Cardiac muscle cell (in vitro differentiated cells and primary cell): ENCODE data around the gene CMSS1. TPM values are rescaled to one million over a fixed set of nuclear protein-coding genes. Genes with fewer than 3 reads are reported as not detected.

Experiments
- DNase-seq, 2 donors: peaks; one replicate each; pipeline versions ENCODE4 v3.0.0 to v3.0.0-alpha.2; 2010 to 2017; ENCODE audit warnings: low read depth in 1 of 2, low spot score in 1 of 2
- H3K27ac ChIP-seq: fragments of 200-600 bp; sonication (generic); 2 replicates; pipeline ENCODE4 v1.5.1; 2016
- H3K27me3 ChIP-seq: fragments of 200-600 bp; sonication (generic); 2 replicates; pipeline ENCODE4 v1.6.0; 2016; ENCODE audit warnings: control low read depth
- H3K36me3 ChIP-seq: fragments of 200-600 bp; sonication (generic); 2 replicates; pipeline ENCODE4 v1.5.1; 2016; ENCODE audit warnings: control low read depth
- H3K4me1 ChIP-seq: fragments of 200-600 bp; sonication (generic); 2 replicates; pipeline ENCODE4 v1.8.1; 2017; ENCODE audit warnings: low read depth, mild to moderate bottlenecking, mixed run types
- H3K4me3 ChIP-seq: fragments of 200-600 bp; sonication (generic); 2 replicates; pipeline ENCODE4 v1.5.1; 2016; ENCODE audit warnings: mild to moderate bottlenecking
- H3K9me3 ChIP-seq: fragments of 200-600 bp; sonication (generic); 2 replicates; pipeline ENCODE4 v1.5.1; 2017; ENCODE audit warnings: low read depth, mild to moderate bottlenecking, control low read depth
- polyA plus RNA-seq: library from polyadenylated mRNA; unstranded; fragments of >200 nt; fragmentation: Nextera tagmentation; extraction: Ambion mirVana; gene quantifications from 2 replicates; pipeline ENCODE4 v1.2.1, GENCODE V29; 2016
- total RNA-seq: library from RNA; depleted of rRNA; stranded (reverse); fragments of >200 nt; gene quantifications from 2 replicates; pipeline ENCODE4 v1.2.3, GENCODE V29; 2016
- TF ChIP-seq, protein P1 (sequence below): IDR thresholded peaks from 2 replicates; pipeline ENCODE4 v1.5.1; 2012; ENCODE audit warnings: low read depth, mild to moderate bottlenecking, low read length

CMSS1 gene
- total and polyA plus RNA-seq, 2 experiments from 2014 or later: 13.1 to 32.9 TPM

DNA sequence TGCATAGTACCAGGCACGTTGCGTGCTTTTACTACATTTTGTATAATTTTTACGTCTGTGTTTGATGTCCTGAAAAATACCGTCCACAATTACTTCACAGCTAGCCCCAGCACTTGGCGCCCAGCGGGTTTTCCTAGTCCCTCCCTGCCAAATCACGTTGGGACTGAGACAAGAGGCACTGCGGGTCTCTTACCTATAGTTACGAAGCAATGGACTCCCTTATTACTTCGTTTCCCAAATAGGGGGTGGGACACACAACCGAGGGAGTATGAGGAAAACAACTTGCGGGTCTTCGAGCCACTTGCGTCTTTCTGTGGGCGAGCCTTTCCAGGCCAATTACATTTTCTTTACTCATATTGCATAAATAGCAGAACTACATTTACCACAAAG lies 620 bp upstream of the CMSS1 start:
- Histone ChIP-seq H3K27me3 (no peaks in the 10 kb centered on the region), H3K27ac (peak overlapping the region; percentile 88), H3K36me3 (no peaks in the 10 kb centered on the region), H3K9me3 (no peaks in the 10 kb centered on the region), H3K4me3 (peak overlapping the region; percentile 47), H3K4me1 (no peaks in the 10 kb centered on the region)
- TF ChIP-seq, protein P1, sequence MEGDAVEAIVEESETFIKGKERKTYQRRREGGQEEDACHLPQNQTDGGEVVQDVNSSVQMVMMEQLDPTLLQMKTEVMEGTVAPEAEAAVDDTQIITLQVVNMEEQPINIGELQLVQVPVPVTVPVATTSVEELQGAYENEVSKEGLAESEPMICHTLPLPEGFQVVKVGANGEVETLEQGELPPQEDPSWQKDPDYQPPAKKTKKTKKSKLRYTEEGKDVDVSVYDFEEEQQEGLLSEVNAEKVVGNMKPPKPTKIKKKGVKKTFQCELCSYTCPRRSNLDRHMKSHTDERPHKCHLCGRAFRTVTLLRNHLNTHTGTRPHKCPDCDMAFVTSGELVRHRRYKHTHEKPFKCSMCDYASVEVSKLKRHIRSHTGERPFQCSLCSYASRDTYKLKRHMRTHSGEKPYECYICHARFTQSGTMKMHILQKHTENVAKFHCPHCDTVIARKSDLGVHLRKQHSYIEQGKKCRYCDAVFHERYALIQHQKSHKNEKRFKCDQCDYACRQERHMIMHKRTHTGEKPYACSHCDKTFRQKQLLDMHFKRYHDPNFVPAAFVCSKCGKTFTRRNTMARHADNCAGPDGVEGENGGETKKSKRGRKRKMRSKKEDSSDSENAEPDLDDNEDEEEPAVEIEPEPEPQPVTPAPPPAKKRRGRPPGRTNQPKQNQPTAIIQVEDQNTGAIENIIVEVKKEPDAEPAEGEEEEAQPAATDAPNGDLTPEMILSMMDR: no peak
- no peak for DNase-seq

GRCh38 chr3:99818818-99819217 lies 1.2 kb downstream of the CMSS1 start:
- DNase-seq: no peak
- TF ChIP-seq, protein P1: no peak
- H3K27me3 ChIP-seq: no peaks in the 10 kb centered on the region
- H3K9me3 ChIP-seq: no peaks in the 10 kb centered on the region
- no peaks in the 10 kb centered on the region for H3K4me1 ChIP-seq
- H3K36me3 ChIP-seq: no peaks in the 10 kb centered on the region
- peak overlapping the region; percentile 47 for H3K4me3 ChIP-seq
- no peak overlapping the region for H3K27ac ChIP-seq

- no peaks in the 10 kb centered on the region for H3K27me3 ChIP-seq
- H3K36me3 ChIP-seq: no peaks in the 10 kb centered on the region
- TF ChIP-seq, protein P1: no peak
- no peaks in the 10 kb centered on the region for H3K4me1 ChIP-seq
- H3K27ac ChIP-seq: no peak overlapping the region
- no peak for DNase-seq
- H3K9me3 ChIP-seq: no peaks in the 10 kb centered on the region
- H3K4me3 ChIP-seq: no peak overlapping the region
Observed at GRCh38 chr3:99823723-99824711, 6.4 kb downstream of the CMSS1 start.

DNA sequence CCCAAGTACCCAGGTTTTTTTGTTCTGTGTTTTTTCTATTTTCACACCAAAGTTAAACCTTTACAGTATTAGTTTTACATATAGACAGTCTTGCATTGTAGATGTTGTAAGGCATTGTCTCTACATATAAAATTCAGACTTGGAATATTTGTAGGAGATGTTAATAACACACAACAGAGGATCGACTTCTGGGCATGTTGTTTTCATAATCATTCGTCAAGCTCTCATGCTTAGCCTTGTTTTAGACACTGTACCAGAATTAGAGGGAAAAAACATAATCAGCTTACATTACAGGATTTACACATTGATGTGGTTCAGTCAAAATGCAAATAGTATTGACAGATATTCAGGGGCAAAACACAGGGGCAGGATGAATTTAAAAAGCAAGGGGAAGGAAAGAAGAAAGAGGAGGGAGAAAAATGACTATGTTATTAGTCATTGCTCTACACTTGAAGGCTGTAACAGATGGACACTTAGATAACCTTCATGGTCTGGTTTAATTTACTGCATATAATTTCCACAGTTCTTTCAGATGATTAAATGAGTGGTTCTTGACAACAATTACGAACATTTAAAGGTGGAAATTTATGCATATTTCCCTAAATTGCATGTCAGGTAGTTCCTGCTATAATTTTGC lies 7.5 kb downstream of the CMSS1 start:
- DNase-seq: peak in 1 of 2 donors; percentile 16
- H3K9me3 ChIP-seq: no peaks in the 10 kb centered on the region

DNA sequence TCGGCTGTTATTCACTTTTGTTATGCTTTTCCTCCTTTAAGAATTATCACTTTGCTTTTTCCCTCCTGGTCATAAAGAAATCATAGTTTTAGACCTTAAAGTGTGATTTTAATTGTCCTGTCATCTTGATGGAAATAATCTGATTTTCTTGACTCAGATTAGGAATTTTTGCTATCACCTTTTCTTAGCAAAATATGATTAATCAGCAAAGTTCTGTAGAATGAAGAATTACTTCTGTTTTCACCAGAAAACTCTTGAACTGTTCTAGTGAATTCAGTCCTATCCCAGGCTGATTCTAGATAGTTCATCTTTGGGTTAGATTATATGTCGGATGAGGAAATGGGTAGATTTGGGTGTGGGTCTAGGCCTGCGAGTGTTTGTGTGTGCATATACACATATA lies 12.2 kb downstream of the CMSS1 start:
- no peak overlapping the region for H3K4me3 ChIP-seq
- no peaks in the 10 kb centered on the region for H3K36me3 ChIP-seq
- H3K9me3 ChIP-seq: no peaks in the 10 kb centered on the region
- TF ChIP-seq, protein P1: no peak
- no peaks in the 10 kb centered on the region for H3K4me1 ChIP-seq
- H3K27ac ChIP-seq: no peak overlapping the region
- no peaks in the 10 kb centered on the region for H3K27me3 ChIP-seq
- no peak for DNase-seq

More for the DNA sequence above, 7.5 kb downstream of the CMSS1 start:
- no peaks in the 10 kb centered on the region for H3K36me3 ChIP-seq
- no peaks in the 10 kb centered on the region for H3K27me3 ChIP-seq
- H3K4me3 ChIP-seq: no peak overlapping the region
- H3K4me1 ChIP-seq: no peaks in the 10 kb centered on the region
- TF ChIP-seq, protein P1: no peak
- H3K27ac ChIP-seq: no peak overlapping the region
